ENCODE results near the gene HNRNPL. TPM values are rescaled to one million over a fixed set of nuclear protein-coding genes. Genes with fewer than 3 reads are reported as not detected.

Gene HNRNPL
- total and polyA plus RNA-seq, 2 donors (not counting 1 experiment from before 2014, with no cell fraction given), result 292 to 418 TPM

- no peaks in the 10 kb centered on the region for H3K27me3 Mint-ChIP-seq
- no peak for TF ChIP-seq CTCF (IDR thresholded peaks at IDR 0.05)
- TF ChIP-seq EZH2 (IDR thresholded peaks at IDR 0.05; ENCODE audit: borderline replicate concordance, insufficient read depth, low read depth, low read length, poor library complexity, severe bottlenecking), result no peak
- DNase-seq, result no peak
These were observed 30.4 kb downstream of the HNRNPL start for GRCh38 chr19:38819231-38819920.

DNA sequence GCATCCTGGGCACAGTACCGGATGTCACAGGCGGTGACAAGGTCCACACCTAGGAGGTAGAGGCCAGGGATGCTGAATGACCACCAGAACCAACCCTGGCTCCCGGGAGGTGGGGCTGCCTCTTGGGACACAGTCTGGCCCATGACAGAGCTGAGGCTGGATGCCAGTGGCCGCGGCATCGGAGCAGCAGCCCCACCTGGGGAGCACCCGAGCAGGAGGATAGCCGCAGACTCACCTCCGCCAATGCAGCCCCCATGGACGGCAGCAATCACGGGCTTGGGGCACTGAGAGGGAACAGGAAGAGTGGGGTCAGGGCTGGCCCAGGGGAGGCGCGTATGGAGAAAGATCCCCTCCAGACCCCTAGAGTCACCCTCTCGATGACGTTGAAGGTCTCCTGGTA lies 32.7 kb downstream of the HNRNPL start:
- no peaks in the 10 kb centered on the region for H3K4me1 ChIP-seq (ENCODE audit: control insufficient read depth in 2 of 2, insufficient read depth in 2 of 2, low read length in 2 of 2)
- CTCF ChIA-PET, result no interaction called here
- H2AFZ ChIP-seq (ENCODE audit: insufficient read depth, low read depth, low read length, poor library complexity, severe bottlenecking), result no peak overlapping the region
- Mint-ChIP-seq H3K4me3 (no peak overlapping the region), H3K4me1 (peaks cover 2% of the 10 kb centered on the region), H3K27me3 (no peaks in the 10 kb centered on the region), H3K27ac (no peak overlapping the region), H3K9me3 (ENCODE audit: insufficient read depth) (no peaks in the 10 kb centered on the region)
- ATAC-seq (ENCODE audit: low read depth), result no peak
- 95% methylated on average over 15 of the region's 15 CpGs for WGBS (ENCODE audit: insufficient coverage)
- H3K9ac ChIP-seq (ENCODE audit: low read length), result no peak overlapping the region
- TF ChIP-seq CTCF (IDR thresholded peaks at IDR 0.05) (no peak), EZH2 (IDR thresholded peaks at IDR 0.05; ENCODE audit: borderline replicate concordance, insufficient read depth, low read depth, low read length, poor library complexity, severe bottlenecking) (no peak)
- DNase-seq, result no peak
- H3K4me3 ChIP-seq (ENCODE audit: control extremely low read depth in 1 of 5, extremely low read depth in 1 of 5, insufficient read depth in 1 of 5, low read depth in 2 of 5, low read length in 4 of 5), result no peak overlapping the region
- POLR2A ChIA-PET, result interaction anchor here (1.1 kb wide), 1 partner anchor 32 kb away, joined by 4 read pairs; no protein-coding TSS in a partner anchor
- H3K27ac ChIP-seq (ENCODE audit: low read length in 2 of 2), result no peak overlapping the region
- H3K9me3 ChIP-seq (ENCODE audit: control extremely low read depth in 1 of 3, control insufficient read depth in 2 of 3, insufficient read depth in 1 of 3, low read length in 2 of 3), result no peaks in the 10 kb centered on the region
- H3K4me2 ChIP-seq (replicated peaks; ENCODE audit: low read depth, low read length, poor library complexity, severe bottlenecking), result no peak overlapping the region
- peaks cover 33% of the 10 kb centered on the region for H4K20me1 ChIP-seq (ENCODE audit: control insufficient read depth, insufficient read depth, low read length, poor library complexity, severe bottlenecking)
- intact Hi-C loops (cut with micrococcal nuclease), result no loop called here
- no peaks in the 10 kb centered on the region for H3K27me3 ChIP-seq (replicated peaks in 1 of 4; ENCODE audit: control extremely low read depth in 1 of 4, control insufficient read depth in 3 of 4, insufficient read depth in 4 of 4, low read length in 3 of 4)
- H3K79me2 ChIP-seq (ENCODE audit: control insufficient read depth, insufficient read depth, low read length), result peaks cover 13% of the 10 kb centered on the region
- H3K36me3 ChIP-seq (replicated peaks in 1 of 2; ENCODE audit: control extremely low read depth in 1 of 2, control insufficient read depth in 1 of 2, extremely low read depth in 1 of 2, insufficient read depth in 2 of 2, low read length in 1 of 2), result peaks cover 0 to 44% of the 10 kb centered on the region in 2 experiments

More at GRCh38 chr19:38819231-38819920, 30.4 kb downstream of the HNRNPL start:
- ChIA-PET CTCF (no interaction called here), POLR2A (no interaction called here)
- Histone ChIP-seq H3K27ac (ENCODE audit: low read length in 2 of 2) (no peak overlapping the region), H3K36me3 (replicated peaks in 1 of 2; ENCODE audit: control extremely low read depth in 1 of 2, control insufficient read depth in 1 of 2, extremely low read depth in 1 of 2, insufficient read depth in 2 of 2, low read length in 1 of 2) (peaks cover 0 to 54% of the 10 kb centered on the region in 2 experiments), H3K4me2 (replicated peaks; ENCODE audit: low read depth, low read length, poor library complexity, severe bottlenecking) (no peak overlapping the region), H3K79me2 (ENCODE audit: control insufficient read depth, insufficient read depth, low read length) (peaks cover 26% of the 10 kb centered on the region), H3K4me3 (ENCODE audit: control extremely low read depth in 1 of 5, extremely low read depth in 1 of 5, insufficient read depth in 1 of 5, low read depth in 2 of 5, low read length in 4 of 5) (no peak overlapping the region), H3K27me3 (replicated peaks in 1 of 4; ENCODE audit: control extremely low read depth in 1 of 4, control insufficient read depth in 3 of 4, insufficient read depth in 4 of 4, low read length in 3 of 4) (no peaks in the 10 kb centered on the region), H2AFZ (ENCODE audit: insufficient read depth, low read depth, low read length, poor library complexity, severe bottlenecking) (no peak overlapping the region), H3K4me1 (ENCODE audit: control insufficient read depth in 2 of 2, insufficient read depth in 2 of 2, low read length in 2 of 2) (no peaks in the 10 kb centered on the region), H4K20me1 (ENCODE audit: control insufficient read depth, insufficient read depth, low read length, poor library complexity, severe bottlenecking) (peaks cover 41% of the 10 kb centered on the region), H3K9ac (ENCODE audit: low read length) (no peak overlapping the region), H3K9me3 (ENCODE audit: control extremely low read depth in 1 of 3, control insufficient read depth in 2 of 3, insufficient read depth in 1 of 3, low read length in 2 of 3) (peaks cover 0 to 3% (median 0%) of the 10 kb centered on the region in 3 donors)
- intact Hi-C loops (cut with micrococcal nuclease), result no loop called here
- Mint-ChIP-seq H3K9me3 (ENCODE audit: insufficient read depth) (no peaks in the 10 kb centered on the region), H3K4me1 (peaks cover 4% of the 10 kb centered on the region), H3K27ac (no peak overlapping the region), H3K4me3 (no peak overlapping the region)
- 97% methylated on average over 6 of the region's 13 CpGs for WGBS (ENCODE audit: insufficient coverage)
- no peak for ATAC-seq (ENCODE audit: low read depth)
